Mesendoderm (in vitro differentiated cells): ENCODE data around the gene LRRC26.
A peak's percentile ranks its signal among the peaks of the same experiment; 100 is the strongest.

Source experiments
- DNase-seq: peaks from one replicate; pipeline ENCODE4 v3.0.0; 2013
- H2AK5ac ChIP-seq: 2 replicates; pipeline ENCODE4 v1.6.1; 2013; ENCODE audit warnings: low read length, inconsistent platforms
- H2BK120ac ChIP-seq: 2 replicates; pipeline ENCODE4 v1.6.1; 2013; ENCODE audit warnings: low read depth, mild to moderate bottlenecking, low read length, moderate library complexity, mixed read lengths
- H2BK15ac ChIP-seq: replicated peaks from 2 replicates; pipeline ENCODE4 v1.6.1; 2013; ENCODE audit warnings: low read depth, mild to moderate bottlenecking, moderate library complexity
- H2BK5ac ChIP-seq: 2 replicates; pipeline ENCODE4 v1.6.1; 2013; ENCODE audit warnings: low read length, inconsistent platforms
- H3K18ac ChIP-seq: 2 replicates; pipeline ENCODE4 v1.6.1; 2013; ENCODE audit warnings: mild to moderate bottlenecking, low read length, mixed read lengths
- H3K23ac ChIP-seq: one replicate; pipeline ENCODE4 v1.6.1; 2013; ENCODE audit warnings: low read length
- H3K27ac ChIP-seq: 2 replicates; pipeline ENCODE4 v1.5.1; 2013; ENCODE audit warnings: low read depth, mild to moderate bottlenecking, inconsistent platforms, low read length, moderate library complexity
- H3K27me3 ChIP-seq: 2 replicates; pipeline ENCODE4 v1.6.1; 2013; ENCODE audit warnings: low read length, control low read depth, mild to moderate bottlenecking, inconsistent platforms; ENCODE audit not compliant: insufficient read depth, poor library complexity
- H3K36me3 ChIP-seq: 2 replicates; pipeline ENCODE4 v1.6.1; 2013; ENCODE audit warnings: low read length, inconsistent platforms; ENCODE audit not compliant: control insufficient read depth, insufficient read depth
- H3K4ac ChIP-seq: one replicate; pipeline ENCODE4 v1.6.1; 2013; ENCODE audit warnings: low read depth, mild to moderate bottlenecking, low read length, moderate library complexity
- H3K4me1 ChIP-seq: 2 replicates; pipeline ENCODE4 v1.6.1; 2013; ENCODE audit warnings: low read depth, low read length, inconsistent platforms; ENCODE audit not compliant: control insufficient read depth
- H3K4me2 ChIP-seq: 2 replicates; pipeline ENCODE4 v1.6.1; 2013; ENCODE audit warnings: low read length
- H3K4me3 ChIP-seq: 2 replicates; pipeline ENCODE4 v1.5.1; 2013; ENCODE audit warnings: mild to moderate bottlenecking, low read length
- H3K56ac ChIP-seq: one replicate; pipeline ENCODE4 v1.6.1; 2013; ENCODE audit warnings: low read length
- H3K79me1 ChIP-seq: 2 replicates; pipeline ENCODE4 v1.6.1; 2013; ENCODE audit warnings: low read length, inconsistent platforms
- H3K79me2 ChIP-seq: 2 replicates; pipeline ENCODE4 v1.6.1; 2013; ENCODE audit warnings: mild to moderate bottlenecking, low read length; ENCODE audit not compliant: control insufficient read depth, insufficient read depth
- H3K9ac ChIP-seq: 2 replicates; pipeline ENCODE4 v1.6.1; 2013; ENCODE audit warnings: low read length, inconsistent platforms
- H4K5ac ChIP-seq: one replicate; pipeline ENCODE4 v1.6.1; 2013; ENCODE audit warnings: low read length
- H4K8ac ChIP-seq: one replicate; pipeline ENCODE4 v1.6.1; 2013; ENCODE audit warnings: low read depth, mild to moderate bottlenecking, control low read depth, low read length, moderate library complexity
- WGBS: extraction: QIAGEN DNeasy Blood & Tissue Kit; methylation state at CpG from one replicate; pipeline ENCODE4 v1.1.7; 2013; ENCODE audit warnings: low lambda C conversion rate, missing lambda C conversion rate; ENCODE audit not compliant: insufficient coverage; ENCODE audit errors: extremely low coverage; 5-methylcytosine and 5-hydroxymethylcytosine counted together

Gene LRRC26

DNA sequence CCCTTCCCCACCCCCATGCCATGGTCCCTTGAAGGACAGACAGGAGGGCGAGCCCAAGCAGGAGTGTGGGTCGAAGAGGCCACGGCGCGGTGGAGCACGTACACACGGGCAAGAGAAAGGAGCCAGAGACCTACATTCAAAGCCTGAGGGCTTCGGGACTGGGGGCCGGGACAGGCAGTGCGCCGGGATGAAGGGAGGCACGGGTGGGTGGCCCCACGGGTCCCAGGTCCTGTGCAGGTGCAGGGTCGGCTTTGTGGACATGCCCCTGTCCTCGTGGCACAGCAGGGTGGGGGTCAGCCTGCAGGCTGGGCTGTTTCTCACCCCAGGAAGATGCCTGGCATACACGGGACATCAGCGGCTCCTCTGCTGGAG lies 9.8 kb downstream of the LRRC26 start:
- no peak overlapping the region for H4K5ac ChIP-seq
- no peak overlapping the region for H2BK120ac ChIP-seq
- H3K4me1 ChIP-seq, result no peaks in the 10 kb centered on the region
- no peak for DNase-seq
- H3K36me3 ChIP-seq, result no peaks in the 10 kb centered on the region
- no CpG with 5 or more reads among the region's 17 CpGs for WGBS
- no peak overlapping the region for H3K4me2 ChIP-seq
- H2BK15ac ChIP-seq, result no peak overlapping the region
- H3K9ac ChIP-seq, result no peak overlapping the region
- peaks cover 19% of the 10 kb centered on the region for H3K27me3 ChIP-seq
- no peak overlapping the region for H3K4me3 ChIP-seq
- H3K27ac ChIP-seq, result no peak overlapping the region
- H3K18ac ChIP-seq, result no peak overlapping the region
- no peak overlapping the region for H3K4ac ChIP-seq
- H2AK5ac ChIP-seq, result no peak overlapping the region
- no peak overlapping the region for H4K8ac ChIP-seq
- no peak overlapping the region for H2BK5ac ChIP-seq
- H3K23ac ChIP-seq, result no peak overlapping the region
- H3K79me1 ChIP-seq, result no peaks in the 10 kb centered on the region
- H3K56ac ChIP-seq, result no peak overlapping the region
- H3K79me2 ChIP-seq, result no peaks in the 10 kb centered on the region

- no peak overlapping the region for H3K4me2 ChIP-seq
- no peak overlapping the region for H3K9ac ChIP-seq
- no peak overlapping the region for H3K4me3 ChIP-seq
- no peak overlapping the region for H2AK5ac ChIP-seq
- H3K79me2 ChIP-seq, result no peaks in the 10 kb centered on the region
- H2BK15ac ChIP-seq, result no peak overlapping the region
- no peak overlapping the region for H3K27ac ChIP-seq
- H2BK5ac ChIP-seq, result no peak overlapping the region
- no peaks in the 10 kb centered on the region for H3K79me1 ChIP-seq
- H3K4ac ChIP-seq, result no peak overlapping the region
- no peak overlapping the region for H4K5ac ChIP-seq
- no peak overlapping the region for H4K8ac ChIP-seq
- H3K56ac ChIP-seq, result no peak overlapping the region
- H3K36me3 ChIP-seq, result no peaks in the 10 kb centered on the region
- no peaks in the 10 kb centered on the region for H3K4me1 ChIP-seq
- H3K18ac ChIP-seq, result no peak overlapping the region
- no CpG with 5 or more reads among the region's 14 CpGs for WGBS
- H2BK120ac ChIP-seq, result no peak overlapping the region
- H3K27me3 ChIP-seq, result peaks cover 19% of the 10 kb centered on the region
- no peak overlapping the region for H3K23ac ChIP-seq
- no peak for DNase-seq
Observed at GRCh38 chr9:137159105-137160053, 10.5 kb downstream of the LRRC26 start.

DNA sequence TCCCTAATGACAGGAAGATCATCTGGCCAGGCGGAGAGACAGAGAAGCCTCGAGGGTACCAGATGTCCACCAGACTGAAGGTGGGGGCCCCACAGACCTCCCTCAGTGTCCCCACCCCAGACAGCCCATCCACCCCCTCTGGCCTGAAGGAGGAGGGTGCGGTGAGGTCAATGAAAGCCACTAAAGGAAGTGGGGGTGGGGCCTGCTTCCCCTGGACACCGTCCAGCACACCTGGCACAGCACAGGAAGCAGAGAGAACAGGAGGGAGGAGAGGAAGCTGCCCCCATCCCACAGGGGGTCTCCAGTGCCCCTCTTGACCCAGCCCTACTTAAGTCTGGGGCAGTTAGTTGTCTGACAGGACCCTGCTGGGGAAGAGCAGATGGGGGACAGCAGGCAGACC lies 11.2 kb downstream of the LRRC26 start:
- no peak overlapping the region for H2BK15ac ChIP-seq
- H3K79me1 ChIP-seq, result no peaks in the 10 kb centered on the region
- H3K27me3 ChIP-seq, result peaks cover 19% of the 10 kb centered on the region
- H3K9ac ChIP-seq, result no peak overlapping the region
- H2BK5ac ChIP-seq, result no peak overlapping the region
- H2BK120ac ChIP-seq, result no peak overlapping the region
- no peak overlapping the region for H4K5ac ChIP-seq
- H3K79me2 ChIP-seq, result no peaks in the 10 kb centered on the region
- H3K4me2 ChIP-seq, result no peak overlapping the region
- no peak for DNase-seq
- no peak overlapping the region for H3K18ac ChIP-seq
- H3K4me3 ChIP-seq, result no peak overlapping the region
- H3K36me3 ChIP-seq, result no peaks in the 10 kb centered on the region
- H3K56ac ChIP-seq, result no peak overlapping the region
- no peak overlapping the region for H4K8ac ChIP-seq
- H3K27ac ChIP-seq, result no peak overlapping the region
- H2AK5ac ChIP-seq, result no peak overlapping the region
- H3K23ac ChIP-seq, result no peak overlapping the region
- no peaks in the 10 kb centered on the region for H3K4me1 ChIP-seq
- no CpG with 5 or more reads among the region's 4 CpGs for WGBS
- no peak overlapping the region for H3K4ac ChIP-seq

DNA sequence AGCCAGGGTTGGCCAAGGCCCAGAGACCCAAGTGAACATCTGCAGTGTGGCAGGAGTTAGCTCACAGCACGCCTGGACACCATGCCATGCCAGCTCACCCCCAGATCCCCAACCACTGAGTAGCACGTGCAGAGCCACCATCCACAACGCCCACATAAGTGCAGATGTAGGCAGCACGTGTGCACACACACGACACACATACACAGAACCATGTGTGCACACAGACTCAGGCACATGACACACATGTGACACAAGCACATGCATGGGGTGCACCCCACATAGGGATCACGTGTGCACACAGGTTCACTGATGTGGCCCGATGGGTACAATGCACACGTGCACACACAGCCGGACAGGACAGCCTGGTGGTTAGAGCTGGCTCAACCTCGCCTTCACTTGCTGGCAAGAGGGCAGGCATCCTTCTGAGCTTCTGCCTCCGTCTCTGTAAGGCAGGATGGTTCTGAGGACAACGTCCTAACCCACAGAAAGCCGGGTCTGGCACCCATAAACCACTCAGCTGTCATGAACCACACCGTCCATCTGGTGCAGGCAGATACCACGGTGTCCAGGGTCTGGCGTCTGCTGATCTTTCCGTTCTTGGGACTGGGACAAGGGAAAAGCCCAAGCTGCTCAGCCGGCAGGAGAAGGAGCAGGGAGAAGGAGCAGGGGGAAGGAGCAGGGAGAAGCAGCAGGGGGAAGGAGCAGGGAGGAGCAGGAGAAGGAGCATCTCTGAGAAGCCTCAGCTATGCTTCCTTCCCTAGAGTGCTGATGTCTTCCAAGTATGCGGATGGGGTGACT lies 12.0 kb downstream of the LRRC26 start:
- Histone ChIP-seq H3K23ac (no peak overlapping the region), H3K56ac (no peak overlapping the region), H2BK120ac (no peak overlapping the region)

DNA sequence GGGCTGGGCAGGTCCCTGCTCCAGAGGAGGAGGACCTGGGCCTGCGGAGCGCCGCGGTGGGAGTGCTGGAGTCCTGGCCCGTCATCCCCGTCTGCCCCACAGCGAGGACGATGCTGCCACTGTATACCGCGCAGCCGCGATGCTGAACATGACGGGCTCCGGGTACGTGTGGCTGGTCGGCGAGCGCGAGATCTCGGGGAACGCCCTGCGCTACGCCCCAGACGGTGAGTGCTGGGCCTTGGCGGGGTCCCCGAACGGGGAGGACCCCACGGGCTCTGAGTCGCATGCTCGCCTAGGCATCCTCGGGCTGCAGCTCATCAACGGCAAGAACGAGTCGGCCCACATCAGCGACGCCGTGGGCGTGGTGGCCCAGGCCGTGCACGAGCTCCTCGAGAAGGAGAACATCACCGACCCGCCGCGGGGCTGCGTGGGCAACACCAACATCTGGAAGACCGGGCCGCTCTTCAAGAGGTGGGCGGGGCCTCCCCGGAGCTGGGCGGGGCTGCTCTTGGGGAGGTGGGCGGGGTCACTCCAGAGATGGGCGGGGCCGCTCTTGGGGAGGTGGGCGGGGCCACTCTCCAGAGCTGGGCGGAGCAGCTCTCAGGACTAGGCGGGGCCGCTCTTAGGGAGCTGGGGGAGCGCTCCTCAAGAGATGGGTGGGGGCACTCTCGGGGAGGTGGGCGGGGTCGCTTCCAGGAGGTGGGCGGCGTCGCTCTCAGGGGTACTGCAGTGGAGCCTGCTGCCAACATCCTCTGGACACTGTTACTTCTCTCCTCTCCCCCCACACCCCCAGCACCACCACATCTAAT lies 13.1 kb downstream of the LRRC26 start:
- Histone ChIP-seq H2AK5ac (no peak overlapping the region), H2BK5ac (no peak overlapping the region), H4K8ac (no peak overlapping the region), H3K36me3 (no peaks in the 10 kb centered on the region), H3K79me2 (no peaks in the 10 kb centered on the region), H3K23ac (peak overlapping the region; percentile 45), H3K56ac (peak overlapping the region; percentile 15), H3K79me1 (no peaks in the 10 kb centered on the region), H3K27ac (no peak overlapping the region), H2BK15ac (no peak overlapping the region), H4K5ac (no peak overlapping the region), H2BK120ac (no peak overlapping the region), H3K9ac (no peak overlapping the region), H3K4me2 (peak overlapping the region; percentile 15), H3K4me1 (no peaks in the 10 kb centered on the region), H3K4ac (no peak overlapping the region), H3K4me3 (no peak overlapping the region), H3K18ac (no peak overlapping the region), H3K27me3 (peaks cover 13% of the 10 kb centered on the region)
- peak; percentile 46 for DNase-seq
- WGBS, result no CpG with 5 or more reads among the region's 65 CpGs

More for the DNA sequence above, 12.0 kb downstream of the LRRC26 start:
- H3K79me2 ChIP-seq, result no peaks in the 10 kb centered on the region
- H3K4me1 ChIP-seq, result no peaks in the 10 kb centered on the region
- no peak overlapping the region for H4K8ac ChIP-seq
- no peak overlapping the region for H2AK5ac ChIP-seq
- no peak for DNase-seq
- H3K36me3 ChIP-seq, result no peaks in the 10 kb centered on the region
- no peak overlapping the region for H3K18ac ChIP-seq
- no peak overlapping the region for H3K27ac ChIP-seq
- H2BK15ac ChIP-seq, result no peak overlapping the region
- no peak overlapping the region for H3K9ac ChIP-seq
- peaks cover 17% of the 10 kb centered on the region for H3K27me3 ChIP-seq
- H4K5ac ChIP-seq, result no peak overlapping the region
- H3K4me2 ChIP-seq, result no peak overlapping the region
- no peak overlapping the region for H3K4ac ChIP-seq
- no peak overlapping the region for H2BK5ac ChIP-seq
- no CpG with 5 or more reads among the region's 19 CpGs for WGBS
- H3K79me1 ChIP-seq, result no peaks in the 10 kb centered on the region
- no peak overlapping the region for H3K4me3 ChIP-seq
